Measurements from ENCODE around the gene SLC1A3. TPM values are rescaled to one million over a fixed set of nuclear protein-coding genes. Genes with fewer than 3 reads are reported as not detected.

Gene SLC1A3
- total RNA-seq, 3 donors from 2014 or later (not counting 1 experiment from before 2014, with no cell fraction given) = 1.1 TPM; not detected in 2

- H3K27me3 ChIP-seq (ENCODE audit: control insufficient read depth, insufficient read depth, low read length) = no peaks in the 10 kb centered on the region
- H3K4me1 Mint-ChIP-seq = no peaks in the 10 kb centered on the region
- H3K27me3 Mint-ChIP-seq (ENCODE audit: low read depth in 2 of 2) = no peaks in the 10 kb centered on the region
- no peak overlapping the region for H3K4me3 ChIP-seq (ENCODE audit: low read length)
- WGBS (ENCODE audit: insufficient coverage) = 77% methylated on average over 6 of the region's 6 CpGs
- no peaks in the 10 kb centered on the region for H3K4me1 ChIP-seq (ENCODE audit: control insufficient read depth, insufficient read depth, low read length)
- H3K27ac Mint-ChIP-seq = no peak overlapping the region
- no peak for DNase-seq
- H3K27ac ChIP-seq (ENCODE audit: low read length) = no peak overlapping the region
- no peaks in the 10 kb centered on the region for H3K36me3 Mint-ChIP-seq
- intact Hi-C loops (cut with micrococcal nuclease) = no loop called here
- no peak for ATAC-seq
- no peak overlapping the region for H3K4me3 Mint-ChIP-seq
- H3K36me3 ChIP-seq (ENCODE audit: control insufficient read depth, insufficient read depth, low read length) = no peaks in the 10 kb centered on the region
- no peaks in the 10 kb centered on the region for H3K9me3 ChIP-seq (ENCODE audit: control insufficient read depth, insufficient read depth, low read length)
- no peak for TF ChIP-seq CTCF (IDR thresholded peaks at IDR 0.05)
- no peaks in the 10 kb centered on the region for H3K9me3 Mint-ChIP-seq
Observed at GRCh38 chr5:36570301-36571095, 35.9 kb upstream of the SLC1A3 start.

GRCh38 chr5:36571401-36572042, 34.9 kb upstream of the SLC1A3 start:
- no peaks in the 10 kb centered on the region for H3K27me3 Mint-ChIP-seq (ENCODE audit: low read depth in 2 of 2)

DNA sequence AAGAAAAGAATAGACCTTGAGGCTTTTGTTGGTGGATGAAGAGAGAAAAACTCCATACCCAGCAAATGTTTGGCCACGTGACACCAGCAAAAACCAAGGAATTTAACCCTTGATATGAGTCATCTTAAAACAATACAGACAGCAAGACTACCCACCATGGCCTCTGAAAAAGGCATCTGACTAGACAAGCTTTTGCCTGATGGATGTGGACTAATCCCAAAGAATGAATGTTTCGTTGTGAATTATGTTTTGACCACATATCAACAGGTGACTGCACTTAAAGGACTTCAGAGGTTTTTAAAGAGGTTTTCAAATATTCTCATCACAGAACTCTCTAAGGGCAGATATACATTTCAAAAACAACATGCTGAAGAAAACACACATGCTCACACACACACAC, 33.0 kb upstream of the SLC1A3 start:
- no peak for ATAC-seq

More at GRCh38 chr5:36571401-36572042, 34.9 kb upstream of the SLC1A3 start:
- H3K4me1 Mint-ChIP-seq = no peaks in the 10 kb centered on the region
- TF ChIP-seq CTCF (IDR thresholded peaks at IDR 0.05) = no peak
- no peaks in the 10 kb centered on the region for H3K36me3 Mint-ChIP-seq
- Histone ChIP-seq H3K36me3 (ENCODE audit: control insufficient read depth, insufficient read depth, low read length) (no peaks in the 10 kb centered on the region), H3K4me3 (ENCODE audit: low read length) (no peak overlapping the region), H3K27me3 (ENCODE audit: control insufficient read depth, insufficient read depth, low read length) (no peaks in the 10 kb centered on the region), H3K27ac (ENCODE audit: low read length) (no peak overlapping the region), H3K4me1 (ENCODE audit: control insufficient read depth, insufficient read depth, low read length) (no peaks in the 10 kb centered on the region), H3K9me3 (ENCODE audit: control insufficient read depth, insufficient read depth, low read length) (no peaks in the 10 kb centered on the region)
- no peaks in the 10 kb centered on the region for H3K9me3 Mint-ChIP-seq
- DNase-seq (no peak), ATAC-seq (no peak)
- no peak overlapping the region for H3K4me3 Mint-ChIP-seq
- intact Hi-C loops (cut with micrococcal nuclease) = no loop called here
- no peak overlapping the region for H3K27ac Mint-ChIP-seq
- WGBS (ENCODE audit: insufficient coverage) = 83% methylated on average over 4 of the region's 4 CpGs

More for the DNA sequence above, 33.0 kb upstream of the SLC1A3 start:
- no peak for TF ChIP-seq CTCF (IDR thresholded peaks at IDR 0.05)
- no peak for DNase-seq
- Histone ChIP-seq H3K36me3 (ENCODE audit: control insufficient read depth, insufficient read depth, low read length) (no peaks in the 10 kb centered on the region), H3K9me3 (ENCODE audit: control insufficient read depth, insufficient read depth, low read length) (no peaks in the 10 kb centered on the region), H3K27ac (ENCODE audit: low read length) (no peak overlapping the region), H3K4me1 (ENCODE audit: control insufficient read depth, insufficient read depth, low read length) (no peaks in the 10 kb centered on the region), H3K4me3 (ENCODE audit: low read length) (no peak overlapping the region), H3K27me3 (ENCODE audit: control insufficient read depth, insufficient read depth, low read length) (no peaks in the 10 kb centered on the region)
- Mint-ChIP-seq H3K27me3 (ENCODE audit: low read depth in 2 of 2) (no peaks in the 10 kb centered on the region), H3K4me1 (no peaks in the 10 kb centered on the region), H3K9me3 (no peaks in the 10 kb centered on the region), H3K36me3 (no peaks in the 10 kb centered on the region), H3K27ac (no peak overlapping the region), H3K4me3 (no peak overlapping the region)
- 75% methylated on average over 2 of the region's 2 CpGs for WGBS (ENCODE audit: insufficient coverage)
- intact Hi-C loops (cut with micrococcal nuclease) = no loop called here

All from natural killer cell (primary cell).